Neural cell (in vitro differentiated cells): Measurements from ENCODE around the gene AGBL1.

Experiments
- EP300 ChIP-seq: fragments of 450-650 bp; conservative IDR thresholded peaks from 2 replicates; pipeline ENCODE4 v1.6.1; 2014; ENCODE audit warnings: antibody characterized with exemption, mild to moderate bottlenecking, moderate library complexity; ENCODE audit not compliant: poor library complexity, severe bottlenecking
- EZH2 ChIP-seq: fragments of 200-600, 300-800 bp; shearing (Covaris generic), sonication (generic); IDR thresholded peaks from 2 replicates; pipeline ENCODE4 v1.6.1; 2014; ENCODE audit warnings: antibody characterized with exemption, low read length, borderline replicate concordance, mild to moderate bottlenecking; ENCODE audit not compliant: insufficient read depth, poor library complexity, severe bottlenecking
- MXI1 ChIP-seq: fragments of 450-650 bp; conservative IDR thresholded peaks from 2 replicates; pipeline ENCODE4 v1.6.1; 2014; ENCODE audit warnings: antibody characterized with exemption, mild to moderate bottlenecking; ENCODE audit not compliant: poor library complexity, severe bottlenecking
- POLR2AphosphoS5 ChIP-seq: IDR thresholded peaks from 2 replicates; pipeline ENCODE4 v1.6.1; 2012
- RAD21 ChIP-seq: fragments of 450-650 bp; conservative IDR thresholded peaks from 2 replicates; pipeline ENCODE4 v1.6.1; 2014; ENCODE audit warnings: antibody characterized with exemption, mild to moderate bottlenecking, moderate library complexity
- SMC3 ChIP-seq: fragments of 450-650 bp; conservative IDR thresholded peaks from 2 replicates; pipeline ENCODE4 v1.6.1; 2014; ENCODE audit warnings: antibody characterized with exemption, mild to moderate bottlenecking, moderate library complexity; ENCODE audit not compliant: poor library complexity
- TAF1 ChIP-seq: IDR thresholded peaks from 2 replicates; pipeline ENCODE4 v1.6.1; 2012; ENCODE audit warnings: low read depth
- TF ChIP-seq, protein P1 (sequence below): fragments of 450-650 bp; IDR thresholded peaks from 2 replicates; pipeline ENCODE4 v1.5.1; 2014; ENCODE audit warnings: antibody characterized with exemption, mild to moderate bottlenecking, moderate library complexity; ENCODE audit not compliant: poor library complexity, severe bottlenecking
- TF ChIP-seq, protein P2 (sequence below): IDR thresholded peaks from 2 replicates; pipeline ENCODE4 v1.6.1; 2012; ENCODE audit warnings: borderline replicate concordance

DNA sequence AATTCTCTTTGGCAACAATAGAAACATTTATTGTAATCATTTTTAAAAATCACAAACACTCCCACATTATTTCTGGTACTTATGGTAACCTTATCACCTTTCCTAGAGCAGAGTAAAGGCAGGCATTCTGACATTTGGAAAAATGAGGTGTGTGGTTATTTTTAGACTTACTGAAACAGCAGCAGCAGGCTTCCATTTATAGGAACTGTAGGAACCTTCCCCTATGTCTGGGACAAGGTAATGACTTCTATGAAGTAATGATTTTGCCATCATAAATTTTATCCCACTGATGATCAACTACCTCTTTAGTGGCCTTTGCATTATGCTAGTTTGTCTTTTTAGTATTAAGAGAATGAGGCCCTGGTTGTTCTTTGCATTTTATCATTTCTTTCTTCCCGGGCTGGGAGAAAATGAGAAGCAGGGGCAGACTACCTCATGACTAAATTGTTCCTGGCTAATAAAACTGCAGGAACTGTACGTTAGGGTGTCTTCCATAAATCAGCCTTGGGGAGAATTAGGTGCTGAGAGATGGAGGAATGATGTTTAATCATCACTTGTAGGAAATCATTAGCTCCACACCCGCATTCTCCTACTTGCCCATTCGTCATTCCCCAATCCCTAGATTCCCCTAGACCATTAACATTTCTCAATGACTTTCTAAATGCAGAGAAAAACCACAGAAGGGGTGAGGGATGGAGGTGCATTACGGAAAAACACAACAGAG, 680.3 kb downstream of the AGBL1 start:
- TF ChIP-seq EZH2 (no peak), SMC3 (no peak), RAD21 (no peak), POLR2AphosphoS5 (no peak), EP300 (no peak), TAF1 (no peak), MXI1 (no peak)
- TF ChIP-seq, protein P1, sequence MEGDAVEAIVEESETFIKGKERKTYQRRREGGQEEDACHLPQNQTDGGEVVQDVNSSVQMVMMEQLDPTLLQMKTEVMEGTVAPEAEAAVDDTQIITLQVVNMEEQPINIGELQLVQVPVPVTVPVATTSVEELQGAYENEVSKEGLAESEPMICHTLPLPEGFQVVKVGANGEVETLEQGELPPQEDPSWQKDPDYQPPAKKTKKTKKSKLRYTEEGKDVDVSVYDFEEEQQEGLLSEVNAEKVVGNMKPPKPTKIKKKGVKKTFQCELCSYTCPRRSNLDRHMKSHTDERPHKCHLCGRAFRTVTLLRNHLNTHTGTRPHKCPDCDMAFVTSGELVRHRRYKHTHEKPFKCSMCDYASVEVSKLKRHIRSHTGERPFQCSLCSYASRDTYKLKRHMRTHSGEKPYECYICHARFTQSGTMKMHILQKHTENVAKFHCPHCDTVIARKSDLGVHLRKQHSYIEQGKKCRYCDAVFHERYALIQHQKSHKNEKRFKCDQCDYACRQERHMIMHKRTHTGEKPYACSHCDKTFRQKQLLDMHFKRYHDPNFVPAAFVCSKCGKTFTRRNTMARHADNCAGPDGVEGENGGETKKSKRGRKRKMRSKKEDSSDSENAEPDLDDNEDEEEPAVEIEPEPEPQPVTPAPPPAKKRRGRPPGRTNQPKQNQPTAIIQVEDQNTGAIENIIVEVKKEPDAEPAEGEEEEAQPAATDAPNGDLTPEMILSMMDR, result no peak
- TF ChIP-seq, protein P2, sequence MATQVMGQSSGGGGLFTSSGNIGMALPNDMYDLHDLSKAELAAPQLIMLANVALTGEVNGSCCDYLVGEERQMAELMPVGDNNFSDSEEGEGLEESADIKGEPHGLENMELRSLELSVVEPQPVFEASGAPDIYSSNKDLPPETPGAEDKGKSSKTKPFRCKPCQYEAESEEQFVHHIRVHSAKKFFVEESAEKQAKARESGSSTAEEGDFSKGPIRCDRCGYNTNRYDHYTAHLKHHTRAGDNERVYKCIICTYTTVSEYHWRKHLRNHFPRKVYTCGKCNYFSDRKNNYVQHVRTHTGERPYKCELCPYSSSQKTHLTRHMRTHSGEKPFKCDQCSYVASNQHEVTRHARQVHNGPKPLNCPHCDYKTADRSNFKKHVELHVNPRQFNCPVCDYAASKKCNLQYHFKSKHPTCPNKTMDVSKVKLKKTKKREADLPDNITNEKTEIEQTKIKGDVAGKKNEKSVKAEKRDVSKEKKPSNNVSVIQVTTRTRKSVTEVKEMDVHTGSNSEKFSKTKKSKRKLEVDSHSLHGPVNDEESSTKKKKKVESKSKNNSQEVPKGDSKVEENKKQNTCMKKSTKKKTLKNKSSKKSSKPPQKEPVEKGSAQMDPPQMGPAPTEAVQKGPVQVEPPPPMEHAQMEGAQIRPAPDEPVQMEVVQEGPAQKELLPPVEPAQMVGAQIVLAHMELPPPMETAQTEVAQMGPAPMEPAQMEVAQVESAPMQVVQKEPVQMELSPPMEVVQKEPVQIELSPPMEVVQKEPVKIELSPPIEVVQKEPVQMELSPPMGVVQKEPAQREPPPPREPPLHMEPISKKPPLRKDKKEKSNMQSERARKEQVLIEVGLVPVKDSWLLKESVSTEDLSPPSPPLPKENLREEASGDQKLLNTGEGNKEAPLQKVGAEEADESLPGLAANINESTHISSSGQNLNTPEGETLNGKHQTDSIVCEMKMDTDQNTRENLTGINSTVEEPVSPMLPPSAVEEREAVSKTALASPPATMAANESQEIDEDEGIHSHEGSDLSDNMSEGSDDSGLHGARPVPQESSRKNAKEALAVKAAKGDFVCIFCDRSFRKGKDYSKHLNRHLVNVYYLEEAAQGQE, result no peak
